Activated naive CD8-positive, alpha-beta T cell treated with anti-CD3 and anti-CD28 coated beads, Interleukin-2, amount 50 U/mL, for 16 hours (primary cell): ENCODE data around the gene PUSL1.
A peak's percentile ranks its signal among the peaks of the same experiment; 100 is the strongest.

Experiments
- DNase-seq: peaks from one replicate; pipeline ENCODE4 v3.0.0-alpha.2; 2020; ENCODE audit warnings: low read depth, low spot score

The PUSL1 gene

GRCh38 chr1:1295154-1295923 is 13.1 kb upstream of the PUSL1 start:
- DNase-seq, result no peak

DNA sequence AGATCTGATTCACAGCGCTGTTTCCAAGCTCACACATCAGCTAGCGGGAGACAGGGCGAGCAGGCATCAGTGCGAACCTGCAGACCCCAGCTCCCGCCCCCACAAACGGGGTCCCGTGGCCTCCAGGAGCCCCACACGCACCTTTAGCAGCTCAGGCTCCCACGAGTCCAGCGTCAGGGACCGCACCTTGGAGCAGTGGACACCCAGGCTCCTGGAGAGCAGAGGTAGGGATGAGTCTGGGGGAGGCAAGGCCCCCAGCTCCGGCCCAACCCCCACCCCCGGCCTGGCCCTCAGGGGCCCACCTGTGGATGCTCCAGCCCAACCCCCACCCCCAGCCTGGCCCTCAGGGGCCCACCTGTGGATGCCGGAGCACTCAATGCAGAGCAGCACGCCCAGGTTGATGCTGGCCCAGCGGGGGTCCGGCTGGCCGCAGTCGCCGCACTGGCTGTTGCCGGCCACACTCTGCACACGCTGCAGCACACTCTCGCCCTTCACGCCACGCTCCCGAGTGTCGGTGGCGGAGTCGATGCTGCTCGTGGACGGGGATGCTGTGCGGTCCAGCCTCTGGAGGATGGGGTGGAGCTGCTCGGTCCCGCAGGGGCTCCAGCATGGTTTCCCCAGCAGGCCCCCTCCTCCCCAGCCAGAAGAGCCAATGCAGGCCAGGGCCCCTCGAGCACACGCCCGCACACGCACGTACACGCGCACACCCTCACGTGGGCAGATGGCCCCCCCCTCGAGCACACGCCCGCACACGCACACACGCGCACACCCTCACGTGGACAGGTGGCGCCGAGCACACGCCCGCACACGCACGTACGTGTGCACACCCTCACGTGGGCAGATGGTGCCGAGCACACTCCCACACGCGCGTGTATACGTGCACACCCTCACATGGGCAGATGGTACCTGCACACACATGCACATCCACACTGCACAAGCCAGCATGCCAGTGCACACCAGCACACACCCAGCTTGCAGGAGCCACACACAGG is 12.0 kb upstream of the PUSL1 start:
- no peak for DNase-seq

DNA sequence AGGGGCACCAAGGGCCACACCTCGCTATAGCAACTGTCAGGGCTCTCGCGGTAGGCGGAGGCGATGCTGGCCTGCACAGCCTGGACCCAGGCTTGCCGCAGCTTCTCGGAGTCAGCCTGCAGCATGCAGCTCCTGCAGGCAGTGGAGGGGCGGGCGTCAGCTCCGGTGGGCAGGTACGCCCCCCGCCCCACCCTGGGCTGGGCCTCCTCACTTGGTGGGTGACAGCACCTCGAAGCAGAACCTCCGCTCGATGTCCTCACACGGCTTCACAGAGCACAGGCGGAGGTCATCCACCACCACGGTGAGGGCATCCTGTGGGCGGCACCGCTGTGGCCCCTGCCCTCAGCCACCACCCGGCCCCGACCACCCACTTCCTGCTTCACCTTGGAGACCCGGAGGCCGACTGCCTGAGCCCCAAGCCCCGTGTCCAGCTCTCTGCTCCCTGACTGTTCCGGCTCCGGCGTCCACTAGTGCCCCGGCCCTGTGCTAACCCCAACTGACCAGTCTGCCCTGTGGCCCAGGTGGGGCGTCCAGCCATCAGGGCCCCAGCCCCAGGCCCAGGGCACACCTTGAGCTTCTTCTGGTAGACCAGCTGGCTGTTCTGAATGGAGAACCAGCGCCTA is 10.5 kb upstream of the PUSL1 start:
- DNase-seq, result no peak

GRCh38 chr1:1298861-1299685 is 9.3 kb upstream of the PUSL1 start:
- DNase-seq, result no peak

- no peak for DNase-seq
These were observed 8.6 kb upstream of the PUSL1 start for GRCh38 chr1:1299686-1300351.

- no peak for DNase-seq
These were observed 8.1 kb upstream of the PUSL1 start for GRCh38 chr1:1300352-1300739.

GRCh38 chr1:1302006-1302430 is 6.4 kb upstream of the PUSL1 start:
- no peak for DNase-seq

DNA sequence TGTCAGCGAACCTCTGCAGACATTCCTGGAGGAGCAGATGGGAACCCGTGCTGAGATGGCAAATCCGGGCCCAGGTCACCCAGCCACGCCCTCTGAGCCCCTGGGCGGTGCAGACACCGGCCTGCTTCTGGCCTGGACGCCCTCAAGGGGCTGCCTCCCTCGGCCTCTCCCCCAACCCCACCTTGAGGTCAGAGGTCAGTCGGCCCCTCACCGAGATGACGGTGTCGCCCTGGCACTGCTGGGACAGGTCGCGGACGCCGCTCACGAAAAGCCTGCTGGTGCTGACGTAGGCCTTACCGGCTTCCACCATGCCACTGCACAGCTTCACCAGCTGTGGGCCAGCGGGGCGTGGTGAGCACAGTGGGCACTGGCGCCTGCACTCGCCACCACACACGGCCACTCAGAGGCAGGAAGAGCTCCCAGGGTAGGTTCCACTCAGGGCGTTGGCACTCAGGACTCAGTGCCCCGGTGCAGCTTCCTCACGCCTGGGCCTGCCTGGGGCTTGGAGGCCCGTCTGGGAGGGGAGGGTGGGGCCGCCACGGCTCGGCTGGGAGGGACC is 5.4 kb upstream of the PUSL1 start:
- no peak for DNase-seq

DNA sequence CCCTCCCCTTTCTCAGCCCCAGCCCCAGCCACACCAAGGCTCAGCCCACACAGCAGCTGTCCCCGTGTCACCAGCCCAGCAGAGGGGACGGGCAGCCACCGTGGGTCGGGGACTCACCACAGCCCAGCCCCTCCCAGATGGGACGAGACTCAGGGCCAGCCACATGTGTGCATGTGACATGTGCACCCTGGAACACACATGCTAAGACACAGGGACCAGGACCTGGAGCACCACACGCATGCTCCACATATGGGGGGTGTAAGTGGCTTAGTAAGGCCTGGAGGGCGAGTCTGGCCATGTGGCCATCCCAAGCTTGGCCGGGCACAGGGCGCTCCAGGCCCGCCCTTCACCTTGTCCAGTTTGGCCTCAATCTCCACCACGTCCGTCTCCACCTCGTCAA is 4.7 kb upstream of the PUSL1 start:
- no peak for DNase-seq

- no peak for DNase-seq
These were observed 3.8 kb upstream of the PUSL1 start for GRCh38 chr1:1304331-1305299.

GRCh38 chr1:1305300-1306069 is 2.9 kb upstream of the PUSL1 start:
- peak; percentile 59 for DNase-seq

DNA sequence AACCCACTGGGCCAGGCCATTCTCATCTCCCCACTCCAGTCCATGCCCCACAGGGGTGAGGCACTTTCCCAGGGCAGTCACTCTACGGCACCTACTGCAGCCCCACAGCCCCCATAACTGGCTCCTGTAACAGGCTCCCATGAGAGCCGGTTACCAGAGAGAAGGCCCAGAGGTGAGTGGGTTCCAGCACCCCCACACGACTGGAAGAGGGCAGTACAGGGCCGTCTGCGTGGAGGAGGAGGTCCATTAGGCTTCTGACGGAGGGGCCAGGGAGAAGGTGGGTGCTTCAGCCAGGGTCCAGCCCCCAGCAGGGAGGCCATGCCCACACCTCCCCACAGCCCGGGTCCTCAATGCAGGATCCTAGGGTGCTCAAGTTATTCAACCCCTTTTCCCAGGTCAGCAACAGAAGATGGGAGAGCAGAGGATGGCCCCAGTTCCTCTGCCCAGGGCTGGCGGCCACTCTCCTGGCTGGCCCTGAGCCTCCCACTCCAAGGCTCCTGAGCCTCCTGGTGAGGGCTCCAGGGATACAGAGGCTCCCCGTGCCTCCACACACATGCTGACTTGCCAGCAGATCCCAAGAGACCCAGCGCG is 2.2 kb upstream of the PUSL1 start:
- DNase-seq, result no peak

GRCh38 chr1:1306661-1307260 is 1.6 kb upstream of the PUSL1 start:
- DNase-seq, result no peak

- DNase-seq, result no peak
These were observed 1.0 kb upstream of the PUSL1 start for GRCh38 chr1:1307261-1307922.

GRCh38 chr1:1308756-1309250 is 406 bp downstream of the PUSL1 start:
- no peak for DNase-seq

GRCh38 chr1:1309251-1310108 is 1.1 kb downstream of the PUSL1 start:
- no peak for DNase-seq
